Fibroblast of lung (primary cell): Measurements from ENCODE around the gene MTFR2.

Experiments
- CTCF ChIP-seq, 2 donors: IDR thresholded peaks in 1 of 2; conservative IDR thresholded peaks in 1 of 2; 1 replicate in 1 of 2; 2 replicates in 1 of 2; pipeline ENCODE4 v1.5.1; 2011 to 2012; ENCODE audit warnings: low read length in 2 of 2, control low read depth in 1 of 2, inconsistent platforms in 1 of 2, low read depth in 1 of 2, mild to moderate bottlenecking in 1 of 2
- EZH2 ChIP-seq: IDR thresholded peaks from 2 replicates; pipeline ENCODE4 v1.5.1; 2012; ENCODE audit warnings: low read length, control low read depth, mild to moderate bottlenecking; ENCODE audit errors: missing control alignments

- no peak for TF ChIP-seq CTCF (conservative IDR thresholded peaks at IDR 0.05 in 1 of 2, IDR thresholded peaks at IDR 0.05 in 1 of 2; ENCODE audit: low read depth in 1 of 2, low read length in 2 of 2)
- no peak for TF ChIP-seq EZH2
Measured at GRCh38 chr6:136253734-136254133, 3.6 kb upstream of the MTFR2 start.
